Erythroblast (primary cell): Measurements from ENCODE around the gene NAA20.

Experiments
- GATA1 ChIP-seq: IDR thresholded peaks from 2 replicates; pipeline ENCODE4 v1.6.1; 2011; ENCODE audit warnings: low read depth, mild to moderate bottlenecking, control low read depth, low read length, moderate library complexity
- POLR2A ChIP-seq: IDR thresholded peaks from 2 replicates; pipeline ENCODE4 v1.6.1; 2011; ENCODE audit warnings: mild to moderate bottlenecking, low read length

GRCh38 chr20:20051767-20052073, 34.6 kb downstream of the NAA20 start:
- TF ChIP-seq POLR2A (no peak), GATA1 (no peak)
